GM18858 (cell line): ENCODE data around the gene GPR146.

Source experiments
- ATAC-seq: cut with Tn5 transposase; IDR thresholded peaks from one replicate; pipeline ENCODE4 v1.9.1; 2021; ENCODE audit not compliant: unreplicated experiment

GPR146 gene

DNA sequence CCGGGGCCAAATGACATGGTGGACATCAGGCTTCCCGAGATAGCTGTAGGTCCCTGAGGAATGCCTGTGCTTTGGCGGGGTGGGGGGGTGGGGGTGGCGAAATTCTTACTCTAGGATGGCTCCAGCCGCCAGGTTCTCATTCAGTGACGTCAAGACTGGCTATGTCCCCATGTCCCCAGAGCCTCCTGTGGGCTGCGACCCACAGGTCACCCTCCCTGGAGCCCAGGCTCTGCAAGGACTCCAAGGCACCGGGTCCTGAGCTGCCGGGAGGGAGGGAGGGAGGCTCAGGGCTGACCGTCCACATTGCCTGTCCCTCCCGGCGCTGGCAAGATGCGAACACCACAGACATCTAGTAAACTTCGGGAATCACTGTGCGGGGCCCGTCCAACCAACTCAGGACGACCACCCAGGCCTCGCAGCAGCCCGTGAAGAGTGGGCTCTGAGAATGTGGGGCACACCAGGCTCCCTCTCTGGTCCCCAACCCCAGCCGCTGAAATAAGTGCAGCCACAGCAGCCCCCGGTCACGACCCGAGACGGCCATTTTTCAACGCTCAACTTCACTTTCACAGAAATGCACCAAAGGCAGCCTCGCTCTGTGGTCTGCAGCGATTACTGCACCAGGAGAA, 12.6 kb downstream of the GPR146 start:
- no peak for ATAC-seq

DNA sequence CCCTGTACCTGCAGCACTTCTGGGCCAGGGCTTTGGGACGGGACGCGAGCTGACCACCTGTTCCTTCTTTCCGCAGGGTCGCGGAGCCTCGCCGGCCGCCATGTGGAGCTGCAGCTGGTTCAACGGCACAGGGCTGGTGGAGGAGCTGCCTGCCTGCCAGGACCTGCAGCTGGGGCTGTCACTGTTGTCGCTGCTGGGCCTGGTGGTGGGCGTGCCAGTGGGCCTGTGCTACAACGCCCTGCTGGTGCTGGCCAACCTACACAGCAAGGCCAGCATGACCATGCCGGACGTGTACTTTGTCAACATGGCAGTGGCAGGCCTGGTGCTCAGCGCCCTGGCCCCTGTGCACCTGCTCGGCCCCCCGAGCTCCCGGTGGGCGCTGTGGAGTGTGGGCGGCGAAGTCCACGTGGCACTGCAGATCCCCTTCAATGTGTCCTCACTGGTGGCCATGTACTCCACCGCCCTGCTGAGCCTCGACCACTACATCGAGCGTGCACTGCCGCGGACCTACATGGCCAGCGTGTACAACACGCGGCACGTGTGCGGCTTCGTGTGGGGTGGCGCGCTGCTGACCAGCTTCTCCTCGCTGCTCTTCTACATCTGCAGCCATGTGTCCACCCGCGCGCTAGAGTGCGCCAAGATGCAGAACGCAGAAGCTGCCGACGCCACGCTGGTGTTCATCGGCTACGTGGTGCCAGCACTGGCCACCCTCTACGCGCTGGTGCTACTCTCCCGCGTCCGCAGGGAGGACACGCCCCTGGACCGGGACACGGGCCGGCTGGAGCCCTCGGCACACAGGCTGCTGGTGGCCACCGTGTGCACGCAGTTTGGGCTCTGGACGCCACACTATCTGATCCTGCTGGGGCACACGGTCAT, 13.3 kb downstream of the GPR146 start:
- no peak for ATAC-seq

GRCh38 chr7:1058311-1058710, 14.0 kb downstream of the GPR146 start:
- no peak for ATAC-seq

DNA sequence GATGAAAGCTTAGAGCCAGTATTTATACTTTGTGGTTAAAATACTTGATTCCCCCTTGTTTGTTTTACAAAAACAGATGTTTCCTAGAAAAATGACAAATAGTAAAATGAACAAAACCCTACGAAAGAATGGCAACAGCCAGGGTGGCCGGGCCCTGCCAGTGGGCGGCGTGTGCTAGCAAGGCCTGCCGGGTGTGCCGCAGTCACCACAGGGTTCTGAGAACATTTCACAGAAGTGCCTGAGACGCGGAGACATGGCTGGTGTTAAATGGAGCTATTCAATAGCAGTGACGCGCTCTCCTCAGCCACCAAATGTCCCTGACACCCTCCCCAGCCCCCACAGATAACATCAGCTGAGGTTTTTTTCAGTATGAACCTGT, 14.5 kb downstream of the GPR146 start:
- no peak for ATAC-seq

GRCh38 chr7:1059200-1060091, 15.1 kb downstream of the GPR146 start:
- ATAC-seq = no peak

- no peak for ATAC-seq
Measured at GRCh38 chr7:1060315-1061072, 16.1 kb downstream of the GPR146 start.

GRCh38 chr7:1061180-1061579, 16.8 kb downstream of the GPR146 start:
- ATAC-seq = no peak

DNA sequence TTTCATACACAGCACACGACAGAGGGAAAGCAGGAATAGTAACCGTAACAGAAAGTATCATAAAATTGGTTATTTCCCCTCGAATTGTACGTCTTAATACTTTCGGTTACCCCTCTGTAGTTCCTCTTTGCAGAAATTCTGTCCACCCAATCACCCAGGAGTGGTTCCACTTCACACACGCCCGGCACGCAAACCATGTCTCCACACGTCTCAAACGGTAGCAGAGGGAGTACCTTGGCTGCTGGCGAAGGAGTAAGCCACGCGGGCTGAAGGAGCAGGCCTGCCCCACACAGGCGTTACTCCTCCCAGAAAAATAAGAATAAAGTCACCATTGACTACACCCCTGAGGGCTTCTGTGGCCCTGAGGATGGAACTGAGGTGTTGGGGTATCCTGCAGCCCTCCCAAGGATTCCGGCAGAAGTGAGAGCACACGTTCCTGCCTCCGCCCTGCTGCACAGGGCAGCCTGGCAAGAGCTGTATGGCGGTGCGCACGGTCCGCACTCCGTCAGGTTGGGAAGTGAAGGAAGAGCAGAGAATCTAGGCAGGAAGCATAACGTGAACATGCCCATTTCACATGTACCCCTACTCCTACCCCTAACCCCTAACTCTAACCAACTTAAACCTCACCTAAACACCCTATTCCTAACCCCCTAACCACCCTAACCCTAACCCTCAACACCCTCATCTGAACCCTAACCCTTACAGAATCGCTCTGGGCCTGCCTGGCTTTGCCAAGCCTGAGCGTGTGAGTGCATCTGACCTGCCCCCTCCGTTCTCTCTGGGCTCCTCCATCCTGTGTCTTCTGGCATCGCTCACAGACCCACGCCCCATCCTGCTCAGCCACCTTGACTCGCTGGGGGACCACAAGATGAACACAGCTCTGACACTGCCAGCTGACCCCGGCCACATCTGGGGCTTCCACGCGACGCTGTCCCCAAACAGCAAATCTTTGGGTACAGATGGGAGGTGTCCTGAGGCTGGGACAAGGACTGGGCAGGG, 18.2 kb downstream of the GPR146 start:
- peak; percentile 82 for ATAC-seq

- no peak for ATAC-seq
Measured at GRCh38 chr7:1063361-1063760, 19.0 kb downstream of the GPR146 start.

GRCh38 chr7:1064581-1064980, 20.2 kb downstream of the GPR146 start:
- ATAC-seq = no peak

DNA sequence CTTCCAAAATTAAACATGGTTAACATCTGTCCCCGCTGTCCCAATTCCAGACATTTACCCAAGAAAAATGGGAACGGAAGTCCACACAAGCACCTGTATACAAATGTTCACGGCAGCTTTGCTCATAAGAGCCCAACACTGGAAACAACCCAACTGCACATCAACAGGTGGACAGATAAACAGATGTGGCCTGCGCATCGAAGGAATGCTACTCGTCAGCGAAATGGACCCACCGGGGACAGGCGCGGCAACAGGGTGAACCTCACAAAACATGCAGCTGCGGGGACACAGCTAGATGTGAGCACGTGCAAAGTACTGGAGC, 20.9 kb downstream of the GPR146 start:
- no peak for ATAC-seq

- no peak for ATAC-seq
Measured at GRCh38 chr7:1065585-1066241, 21.4 kb downstream of the GPR146 start.

GRCh38 chr7:1066242-1066588, 21.9 kb downstream of the GPR146 start:
- ATAC-seq = no peak

GRCh38 chr7:1068013-1068412, 23.7 kb downstream of the GPR146 start:
- ATAC-seq = no peak

GRCh38 chr7:1068619-1069018, 24.3 kb downstream of the GPR146 start:
- no peak for ATAC-seq

- no peak for ATAC-seq
Measured at GRCh38 chr7:1070544-1071011, 26.2 kb downstream of the GPR146 start.

GRCh38 chr7:1071731-1072254, 27.4 kb downstream of the GPR146 start:
- no peak for ATAC-seq

DNA sequence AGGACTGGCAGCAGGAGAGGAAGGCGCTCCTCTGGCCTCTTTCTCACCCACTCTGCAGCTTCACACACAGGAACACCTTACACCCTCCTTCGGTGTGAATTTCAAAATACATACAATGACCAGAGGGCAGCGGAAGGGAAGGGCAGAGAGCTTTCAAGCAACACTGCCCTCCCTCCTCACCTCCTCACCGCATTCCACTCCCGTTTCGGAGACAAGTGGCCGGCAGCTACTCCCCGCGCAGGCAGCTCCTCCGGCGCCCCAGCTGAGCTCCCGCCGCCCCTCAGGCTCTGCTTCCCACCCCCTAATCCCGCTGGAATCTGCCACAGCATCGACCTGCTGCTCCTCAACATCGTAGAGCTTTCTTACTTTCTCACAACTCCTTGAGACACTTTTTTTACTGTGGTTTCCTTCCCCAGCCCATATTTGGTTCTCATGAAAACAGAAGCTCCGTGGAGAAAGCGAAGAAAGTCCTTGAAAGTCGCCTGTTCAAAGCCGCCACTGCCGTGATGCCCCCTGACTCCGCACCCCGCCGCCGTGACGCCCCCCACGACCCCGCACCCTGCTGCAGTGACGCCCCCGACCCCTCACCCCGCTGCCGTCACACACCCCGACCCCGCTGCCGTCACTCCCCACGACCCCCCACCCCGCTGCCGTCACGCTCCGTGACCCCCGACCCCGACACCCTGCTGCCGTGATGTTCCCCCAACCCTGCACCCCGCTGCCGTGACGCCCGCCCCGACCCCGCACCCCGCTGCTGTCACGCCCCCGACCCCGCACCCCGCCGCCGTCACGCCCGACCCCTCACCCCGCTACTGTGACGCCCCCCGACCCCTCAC, 29.0 kb downstream of the GPR146 start:
- ATAC-seq = no peak
